Activated gamma-delta T cell treated with anti-CD3 and anti-CD28 coated beads, Interleukin-2, amount 50 U/mL, for 16 hours (primary cell): ENCODE data around the gene LUC7L2.
"Not testable (repeated sequence)": the region's sequence is repeated elsewhere in the genome, so short reads cannot be mapped to it uniquely, and the experiment has no call there.

Experiments used
- DNase-seq: peaks from one replicate; pipeline ENCODE4 v3.0.0-alpha.2; 2020; ENCODE audit warnings: low read depth

Gene LUC7L2, protein sequence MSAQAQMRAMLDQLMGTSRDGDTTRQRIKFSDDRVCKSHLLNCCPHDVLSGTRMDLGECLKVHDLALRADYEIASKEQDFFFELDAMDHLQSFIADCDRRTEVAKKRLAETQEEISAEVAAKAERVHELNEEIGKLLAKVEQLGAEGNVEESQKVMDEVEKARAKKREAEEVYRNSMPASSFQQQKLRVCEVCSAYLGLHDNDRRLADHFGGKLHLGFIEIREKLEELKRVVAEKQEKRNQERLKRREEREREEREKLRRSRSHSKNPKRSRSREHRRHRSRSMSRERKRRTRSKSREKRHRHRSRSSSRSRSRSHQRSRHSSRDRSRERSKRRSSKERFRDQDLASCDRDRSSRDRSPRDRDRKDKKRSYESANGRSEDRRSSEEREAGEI

DNA sequence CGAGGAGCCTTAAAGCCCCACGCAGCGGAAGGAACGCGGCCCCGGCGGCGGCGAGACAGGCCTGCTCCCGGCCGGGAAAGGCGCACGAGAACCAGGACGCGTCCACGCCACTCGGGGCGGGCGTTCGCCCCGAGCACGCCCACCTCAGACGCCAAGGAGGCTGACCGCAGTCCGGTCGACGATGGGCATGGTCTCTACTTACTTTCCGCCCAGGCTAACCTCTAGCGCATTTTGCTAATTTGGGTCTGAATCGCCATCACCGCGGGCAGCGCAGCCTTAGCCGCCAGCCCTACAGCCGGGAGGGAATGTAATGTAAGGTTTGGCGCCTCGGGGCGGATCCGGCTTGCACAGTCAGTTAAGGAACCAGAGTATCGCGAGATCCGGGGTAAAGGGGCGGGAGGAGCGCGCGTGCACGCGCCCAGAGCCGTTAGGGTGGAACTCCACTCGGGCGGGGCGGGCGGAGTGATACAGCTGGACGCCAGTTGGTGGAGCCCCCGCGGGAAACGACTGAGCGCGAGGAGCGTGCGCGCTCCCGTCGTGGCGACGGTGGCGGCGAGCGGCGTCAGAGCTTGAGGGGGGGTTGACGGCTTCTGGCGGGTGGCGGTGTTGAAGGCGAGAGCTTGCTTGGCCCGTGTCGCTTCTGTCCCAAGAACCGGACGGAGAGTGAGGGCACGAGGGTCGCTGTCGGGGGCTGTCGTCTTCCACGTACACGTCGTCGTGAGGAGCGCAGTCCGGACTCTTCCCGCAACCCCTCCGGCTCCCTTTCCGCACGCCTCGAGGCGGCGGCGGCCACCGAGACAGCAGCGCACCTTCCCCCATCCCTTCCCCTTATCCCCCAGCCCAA lies at the start of gene LUC7L2:
LUC7L2 (plus strand) TSS at position 529 of the 844 bp plus-strand sequence. CDS start 368 bp downstream, outside the sequence.
- peak; percentile 100 for DNase-seq

DNA sequence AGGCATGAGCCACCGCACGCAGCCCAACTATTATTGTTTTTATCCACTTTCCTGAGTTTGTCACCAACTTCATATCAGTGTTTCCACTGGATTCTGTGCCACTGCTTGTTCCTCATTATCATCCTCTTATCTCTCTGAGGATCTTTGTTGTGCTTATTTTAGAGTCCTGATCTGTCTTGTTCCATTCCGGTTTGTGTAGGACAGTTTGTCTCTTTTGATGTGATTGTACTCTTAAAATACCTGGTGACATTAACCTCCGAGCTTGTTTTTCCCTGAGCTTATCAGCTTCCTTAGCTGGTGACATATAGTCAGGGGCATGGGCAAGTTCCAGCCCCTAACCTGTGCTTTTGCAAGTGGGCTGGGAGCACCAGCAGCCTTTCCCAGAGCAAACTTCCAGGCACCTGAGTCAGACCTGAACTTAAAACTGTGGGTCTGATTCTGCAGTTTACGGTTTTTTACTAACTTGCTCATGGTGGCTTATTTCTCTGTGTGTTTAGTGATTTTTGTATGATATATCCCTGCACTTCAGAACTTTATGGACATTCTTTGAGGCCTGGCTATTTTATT lies 41.7 kb upstream of the LUC7L2 start:
- DNase-seq = no peak

DNA sequence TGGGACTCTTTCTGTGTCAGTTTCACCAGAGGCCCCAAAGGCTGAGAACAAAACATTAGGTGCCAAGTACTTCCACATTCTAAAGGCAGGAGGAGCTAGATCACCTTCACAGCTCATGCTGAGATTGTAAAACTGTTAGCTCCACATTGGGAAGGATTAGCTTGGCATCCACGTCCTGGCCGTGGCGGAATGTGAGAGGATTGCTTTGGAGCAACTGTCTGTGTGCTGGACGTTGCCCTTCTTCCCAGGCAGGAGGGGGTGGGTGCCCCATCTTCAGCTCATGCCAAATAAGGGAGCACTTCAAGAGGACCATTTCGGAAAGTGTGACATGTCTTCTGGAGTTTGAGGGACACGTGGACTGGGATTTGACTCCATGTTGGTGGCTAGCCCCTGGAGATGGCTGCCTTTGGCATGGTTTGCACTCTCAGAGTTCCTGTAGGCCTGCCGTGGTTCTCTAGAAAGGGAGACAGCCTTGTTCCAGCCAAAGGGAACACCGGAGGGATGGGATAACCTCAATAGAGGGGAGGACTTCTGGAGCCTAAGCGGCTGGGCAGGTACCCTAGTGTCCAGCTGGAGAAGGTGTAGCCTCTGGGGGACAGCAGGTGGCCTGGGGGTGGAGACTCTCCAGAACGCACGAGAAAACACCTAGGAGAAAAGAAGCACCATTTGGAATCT lies 38.5 kb upstream of the LUC7L2 start:
- no peak for DNase-seq

DNA sequence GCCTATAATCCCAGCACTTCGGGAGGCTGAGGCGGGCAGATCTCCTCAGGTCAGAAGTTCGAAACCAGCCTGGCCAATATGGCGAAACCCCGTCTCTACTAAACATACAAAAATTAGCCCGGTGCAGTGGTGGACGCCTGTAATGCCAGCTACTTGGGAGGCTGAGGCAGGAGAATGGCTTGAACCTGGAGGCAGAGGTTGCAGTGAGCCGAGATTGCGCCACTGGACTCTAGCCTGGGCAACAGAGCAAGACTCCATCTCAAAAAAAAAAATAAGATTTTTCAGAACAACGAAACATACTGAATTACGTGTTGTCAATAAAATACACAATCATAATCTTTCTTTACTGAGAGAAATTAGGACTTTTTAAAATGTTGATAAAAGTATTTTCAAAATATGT lies 35.0 kb upstream of the LUC7L2 start:
- DNase-seq = not testable (repeated sequence)

DNA sequence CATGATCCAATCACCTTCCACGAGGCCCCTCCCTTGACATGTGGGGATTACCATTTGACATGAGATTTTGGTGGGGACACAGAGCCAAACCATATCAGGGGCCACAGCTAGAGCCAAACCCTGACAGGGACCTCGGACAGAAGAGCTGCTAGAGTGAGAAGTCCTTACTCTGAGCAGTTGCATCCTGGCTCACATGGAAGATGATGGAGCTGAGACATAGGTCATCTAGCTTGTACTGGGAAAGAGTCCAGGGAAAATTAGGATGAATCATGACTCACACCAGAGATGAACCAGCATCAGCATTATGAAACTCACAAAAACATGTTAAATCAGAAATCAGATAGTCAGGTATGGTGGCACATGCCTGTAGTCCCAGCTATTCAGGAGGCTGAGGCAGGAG lies 31.3 kb upstream of the LUC7L2 start:
- no peak for DNase-seq

DNA sequence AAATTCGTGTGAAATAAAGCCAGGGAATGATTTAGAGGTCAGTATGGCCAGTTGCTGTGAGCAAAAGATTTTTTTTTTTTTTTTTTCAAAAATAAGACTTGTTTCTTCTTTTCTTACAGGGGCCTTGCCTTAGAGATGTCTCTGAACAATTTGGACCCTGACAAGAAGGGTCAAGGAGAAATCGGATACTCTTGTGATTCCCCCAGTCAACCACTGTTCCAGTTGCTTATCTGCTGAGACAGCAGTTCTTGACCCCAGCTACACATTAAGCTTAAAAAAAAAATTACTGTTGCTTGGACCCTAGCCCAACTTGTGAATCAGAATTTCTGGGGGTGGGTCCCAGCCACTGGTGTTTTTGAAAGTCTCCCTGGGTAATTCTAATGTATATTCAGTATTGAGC lies 30.6 kb upstream of the LUC7L2 start:
- no peak for DNase-seq

DNA sequence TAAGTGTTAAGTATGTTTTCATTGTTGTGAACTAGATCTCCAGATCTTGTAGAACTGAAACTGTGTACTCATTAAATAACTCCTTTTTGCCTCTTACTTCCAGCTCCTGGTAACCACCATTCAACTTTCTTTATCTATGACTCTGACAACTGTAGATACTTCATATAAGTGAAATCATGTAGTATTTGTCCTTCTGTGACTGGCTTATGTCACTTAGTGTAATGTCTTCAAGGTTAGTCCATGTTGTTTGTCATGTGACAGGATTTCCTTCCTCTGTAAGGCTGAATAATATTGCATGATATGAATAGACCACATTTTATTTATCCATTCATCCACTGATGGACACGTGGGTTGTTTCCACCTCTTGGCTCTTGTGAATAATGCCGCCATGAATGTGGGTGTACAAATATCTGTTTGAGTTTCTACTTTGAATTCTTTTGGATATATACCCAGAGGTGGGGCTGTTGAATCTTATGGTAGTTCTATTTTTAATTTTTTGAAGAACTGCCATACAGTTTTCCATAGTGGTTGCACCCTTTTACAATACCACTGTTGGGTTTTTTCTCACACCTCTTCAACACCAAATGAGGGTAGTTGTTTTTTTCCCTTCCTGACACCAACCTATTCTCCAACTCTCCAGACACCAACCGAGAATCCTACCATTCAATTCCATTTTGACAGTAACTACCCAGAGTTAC lies 29.2 kb upstream of the LUC7L2 start:
- no peak for DNase-seq

DNA sequence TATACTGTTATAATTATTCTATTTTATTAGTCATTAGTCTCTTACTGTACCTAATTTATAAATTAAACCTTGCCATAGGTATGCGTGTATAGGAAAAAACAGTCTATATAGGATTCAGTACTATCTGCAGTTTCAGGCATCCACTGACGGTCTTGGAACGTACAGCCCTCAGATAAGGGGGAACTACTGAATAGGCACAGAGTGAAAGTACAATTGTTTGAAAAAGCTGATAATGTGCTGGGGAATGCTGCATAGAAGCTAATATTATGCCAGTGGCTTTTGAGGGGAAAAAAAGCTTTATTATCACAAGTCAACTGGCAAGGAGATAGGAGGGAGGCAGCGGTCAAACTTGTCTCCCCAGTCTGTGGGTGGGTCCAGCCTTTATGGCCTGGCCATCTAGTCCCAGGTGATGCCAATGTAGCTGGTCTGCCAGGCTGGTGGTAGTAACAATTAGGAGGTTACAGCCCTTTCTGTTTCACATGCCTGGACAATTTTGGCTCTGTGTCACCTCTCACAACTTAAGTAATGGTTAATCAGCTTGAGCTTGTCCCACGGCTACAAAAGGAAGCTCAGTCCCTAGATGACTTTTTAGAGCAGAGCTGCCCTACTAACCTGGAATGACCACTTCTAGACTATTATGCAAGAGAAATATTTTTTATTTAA lies 26.9 kb upstream of the LUC7L2 start:
- no peak for DNase-seq

DNA sequence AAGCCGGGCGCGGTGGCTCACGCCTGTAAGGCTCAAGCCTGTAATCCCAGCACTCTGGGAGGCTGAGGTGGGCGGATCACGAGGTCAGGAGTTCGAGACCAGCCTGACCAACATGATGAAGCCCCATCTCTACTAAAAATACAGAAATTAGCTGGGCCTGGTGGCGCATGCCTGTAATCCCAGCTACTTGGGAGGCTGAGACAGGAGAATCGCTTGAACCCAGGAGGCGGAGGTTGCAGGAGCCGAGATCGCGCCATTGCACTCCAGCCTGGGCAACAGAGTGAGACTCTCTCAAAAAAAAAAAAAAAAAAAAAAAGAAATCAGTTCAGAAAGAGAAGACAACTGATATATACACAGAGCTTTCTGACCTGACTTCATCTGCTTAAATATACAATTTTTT lies 26.3 kb upstream of the LUC7L2 start:
- not testable (repeated sequence) for DNase-seq

DNA sequence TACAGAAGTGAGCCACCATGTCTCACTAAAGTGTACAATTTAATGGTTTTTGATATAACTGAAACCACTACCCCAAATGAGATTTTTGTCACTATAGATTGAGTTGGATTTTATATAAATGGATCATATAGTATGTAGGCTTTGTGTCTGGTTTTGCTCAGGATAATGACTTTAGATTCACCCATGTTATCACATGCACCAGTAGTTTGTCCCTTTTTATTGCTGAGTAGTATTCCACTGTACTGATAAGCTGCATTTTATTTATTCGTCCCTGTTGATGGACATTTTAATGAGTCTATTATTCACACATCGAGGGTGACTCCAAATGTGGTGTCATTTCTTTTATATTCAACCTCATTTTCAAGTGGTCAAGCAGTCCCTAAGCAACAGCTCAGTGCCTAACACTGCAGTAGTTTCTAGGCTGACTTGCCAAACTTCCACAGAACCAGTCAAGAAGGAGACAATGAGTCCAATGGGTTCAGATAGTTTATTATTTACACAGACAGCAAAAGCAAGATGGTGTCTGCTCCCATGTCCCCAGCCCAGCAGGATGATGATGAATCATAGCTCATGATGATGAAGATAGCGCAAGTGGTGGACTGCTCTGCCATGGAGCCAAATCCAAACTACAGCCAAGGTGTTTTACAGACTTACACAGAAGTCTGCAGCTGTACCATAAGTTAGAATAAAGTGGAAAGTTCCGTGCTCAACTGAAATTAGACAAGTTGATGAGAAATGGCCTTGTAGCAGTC lies 25.1 kb upstream of the LUC7L2 start:
- DNase-seq = no peak

DNA sequence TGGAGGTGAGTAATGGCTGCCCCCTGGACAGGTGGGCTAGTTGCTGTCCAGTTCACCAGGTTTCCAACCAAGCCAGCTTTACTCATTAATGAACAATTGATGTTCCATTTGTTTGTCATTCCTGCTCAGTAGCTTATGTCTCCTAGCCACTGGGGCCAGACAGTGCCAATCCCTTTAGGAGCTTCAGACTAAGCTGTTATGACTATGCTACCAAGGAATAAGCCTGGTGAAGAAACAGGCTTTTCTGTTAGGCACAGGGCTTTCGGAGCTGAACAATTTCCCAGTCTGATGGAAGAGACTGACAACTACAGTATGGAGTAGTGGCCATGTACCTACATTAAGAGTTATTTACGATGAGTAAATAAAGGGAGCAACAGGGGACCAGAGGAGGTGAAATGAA lies 20.7 kb upstream of the LUC7L2 start:
- no peak for DNase-seq

DNA sequence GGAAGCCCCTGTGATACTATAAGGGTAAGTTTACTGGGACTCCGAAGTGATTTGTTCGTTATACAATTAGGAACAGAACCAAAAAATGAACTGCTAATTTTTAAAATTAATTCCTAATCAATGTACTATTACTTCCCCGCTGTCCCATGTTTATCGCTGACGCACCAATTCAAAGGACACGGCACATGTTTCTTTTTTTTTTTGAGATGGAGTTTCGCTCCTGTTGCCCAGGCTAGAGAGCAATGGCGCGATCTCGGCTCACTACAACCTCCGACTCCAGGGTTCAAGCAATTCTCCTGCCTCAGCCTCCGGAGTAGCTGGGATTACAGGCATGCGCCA lies 20.0 kb upstream of the LUC7L2 start:
- no peak for DNase-seq

DNA sequence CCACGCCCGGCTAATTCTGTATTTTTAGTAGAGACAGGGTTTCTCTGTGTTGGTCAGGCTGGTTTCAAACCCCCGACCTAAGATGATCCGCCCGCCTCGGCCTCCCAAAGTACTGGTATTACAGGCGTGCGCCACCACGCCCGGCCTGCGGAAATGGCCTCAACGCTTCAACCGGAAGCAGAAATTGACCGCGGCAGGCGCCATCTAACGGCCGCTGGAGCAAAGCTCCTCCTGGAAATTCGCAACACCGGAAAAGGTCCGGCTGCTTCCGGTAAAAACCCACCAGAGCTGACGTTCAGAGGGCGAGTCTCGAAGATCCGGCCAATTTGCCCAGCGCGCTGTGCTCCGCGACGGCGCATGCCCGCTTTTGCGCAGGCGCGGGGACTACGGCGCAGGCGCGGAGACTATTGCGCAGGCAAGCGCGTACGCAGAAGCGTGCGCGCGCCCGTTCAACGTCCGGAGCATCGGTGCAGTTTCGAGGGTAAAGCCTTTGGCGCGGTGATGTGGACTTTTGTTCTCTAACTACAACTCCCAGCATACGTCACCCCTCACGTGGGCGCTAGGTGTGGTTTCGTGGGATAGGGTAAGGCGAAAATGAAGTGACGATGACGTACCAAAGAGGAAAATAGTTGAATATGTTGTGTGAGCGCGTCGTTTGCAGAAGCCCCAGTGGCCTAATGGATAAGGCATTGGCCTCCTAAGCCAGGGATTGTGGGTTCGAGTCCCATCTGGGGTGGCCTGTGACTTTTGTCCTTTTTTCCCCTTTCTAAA lies 19.5 kb upstream of the LUC7L2 start:
- DNase-seq = peak; percentile 98

DNA sequence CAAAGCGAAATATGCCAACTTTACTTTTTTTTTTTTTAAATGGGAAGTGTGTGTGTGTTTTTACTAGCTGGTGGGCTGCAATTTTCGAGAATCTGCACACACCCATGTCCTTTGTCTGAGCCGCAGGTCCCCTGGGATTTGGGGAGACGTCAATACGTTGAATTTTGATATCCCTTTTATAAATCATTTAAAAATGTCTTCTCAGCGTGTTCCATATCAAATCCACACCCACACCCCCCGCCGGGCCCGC lies 19.0 kb upstream of the LUC7L2 start:
- DNase-seq = peak; percentile 71

DNA sequence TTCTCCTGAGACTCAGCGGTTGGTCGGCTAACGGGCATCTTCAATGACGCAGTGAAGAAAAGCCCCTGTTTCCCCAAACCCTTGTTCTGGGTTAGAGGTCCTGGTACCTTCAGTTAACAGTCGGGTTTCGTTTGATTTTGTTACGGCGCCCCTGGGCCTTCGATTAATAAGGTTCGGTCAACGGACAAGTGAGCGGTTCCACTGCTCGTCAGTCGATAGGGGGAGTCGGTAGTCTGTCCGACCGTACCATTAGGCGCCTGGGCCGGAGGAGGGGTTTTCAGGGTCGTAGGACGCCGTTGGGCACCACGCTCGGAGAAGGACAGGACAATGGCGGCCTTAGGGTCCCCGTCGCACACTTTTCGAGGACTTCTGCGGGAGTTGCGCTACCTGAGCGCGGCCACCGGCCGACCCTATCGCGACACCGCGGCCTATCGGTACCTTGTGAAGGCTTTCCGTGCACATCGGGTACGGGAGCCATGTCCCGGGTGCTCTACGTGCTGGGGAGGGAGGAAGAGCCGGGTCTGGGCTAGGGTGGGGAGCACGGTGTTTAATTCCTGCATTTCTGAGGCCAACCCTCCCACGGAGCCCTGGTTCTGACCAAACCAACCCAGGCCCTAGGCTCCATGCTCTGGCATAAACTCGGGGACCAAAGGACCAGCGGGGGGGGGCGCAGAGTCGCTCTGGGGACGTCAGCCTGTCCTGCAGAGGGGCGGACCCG lies 18.5 kb upstream of the LUC7L2 start, which contains the start of gene FMC1:
FMC1 (plus strand) TSS at position 280 of the 718 bp plus-strand sequence; CDS start at position 328, 48 bp downstream.
- peak; percentile 69 for DNase-seq

DNA sequence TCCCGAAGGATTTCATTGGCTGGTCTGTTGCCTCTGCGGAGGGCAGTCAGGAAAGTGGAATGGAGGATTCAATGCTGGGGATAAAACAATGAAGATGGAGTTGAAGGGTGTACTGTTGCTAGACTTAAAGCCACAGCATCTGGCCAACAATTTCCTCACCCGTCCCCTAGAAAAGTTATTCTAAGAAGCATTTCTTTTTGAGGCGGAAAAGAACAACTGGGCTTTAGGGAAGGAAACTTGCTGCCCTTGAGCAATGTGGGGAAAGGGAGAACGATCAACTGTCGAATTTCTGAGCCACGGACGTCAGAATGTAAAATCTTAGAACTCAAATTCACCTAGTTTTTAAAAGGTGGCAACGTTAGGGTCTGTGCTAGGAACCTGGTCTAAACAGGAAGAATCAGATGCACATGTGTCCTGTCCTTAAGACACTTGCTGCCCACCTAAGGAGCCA lies 17.9 kb upstream of the LUC7L2 start:
- DNase-seq = no peak

DNA sequence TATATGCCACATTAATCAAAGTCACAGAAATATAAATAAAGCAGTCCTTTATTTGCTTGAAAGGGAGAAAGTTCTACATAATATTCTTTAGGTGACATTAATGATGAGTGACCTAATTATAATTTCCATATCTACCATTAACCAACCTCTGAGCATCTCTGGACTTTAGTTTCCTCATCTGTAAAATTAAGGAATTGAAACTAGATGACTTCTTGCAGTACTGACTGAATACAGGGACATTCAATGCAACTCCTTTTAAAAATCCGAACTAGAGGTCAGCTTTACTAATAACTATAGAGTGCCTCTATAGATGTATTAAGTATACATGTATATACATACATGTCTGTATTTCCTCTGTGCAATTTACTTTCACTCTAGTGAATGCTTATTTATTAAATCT lies 14.7 kb upstream of the LUC7L2 start:
- DNase-seq = no peak

DNA sequence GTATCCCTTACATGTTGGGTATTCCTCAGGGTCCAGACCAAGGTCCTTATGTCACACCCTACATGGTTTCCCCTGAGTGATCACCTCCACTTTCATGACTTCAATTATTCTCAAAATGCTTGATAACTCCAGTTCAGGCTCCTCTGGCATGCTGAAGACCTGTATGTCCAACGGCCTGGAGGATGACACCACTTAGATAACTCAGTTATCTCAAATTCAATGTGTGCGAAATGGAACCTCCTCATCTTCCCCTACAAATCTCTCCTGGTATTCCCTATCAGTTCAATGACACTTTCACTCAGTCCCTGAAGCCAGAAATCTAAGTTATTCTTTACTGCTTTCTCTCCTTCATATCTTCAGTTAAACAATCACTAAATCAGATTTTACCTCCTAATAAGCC lies 8.7 kb upstream of the LUC7L2 start:
- no peak for DNase-seq

DNA sequence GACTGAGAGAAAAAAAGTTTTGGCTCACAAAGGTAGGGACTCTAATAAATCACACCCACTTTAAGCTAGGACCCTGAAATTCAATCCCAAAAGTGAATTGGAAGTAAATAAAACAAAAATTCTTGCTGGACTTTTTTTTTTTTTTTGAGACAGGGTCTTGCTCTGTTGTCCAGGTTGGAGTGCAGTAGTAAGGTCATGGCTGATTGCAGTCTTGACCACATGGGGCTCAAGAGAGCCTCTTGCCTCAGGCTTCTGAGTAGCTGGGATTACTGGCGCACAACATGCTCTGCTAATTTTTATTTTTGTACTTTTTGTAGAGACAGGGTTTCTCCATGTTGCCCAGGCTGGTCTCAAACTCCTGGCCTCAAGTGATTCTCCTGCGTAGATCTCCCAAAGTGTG lies 5.0 kb upstream of the LUC7L2 start:
- no peak for DNase-seq
